Ovary (tissue), 9 donors: Measurements from ENCODE around the gene PTGFR. TPM values are rescaled to one million over a fixed set of nuclear protein-coding genes. Genes with fewer than 3 reads are reported as not detected.

Experiments
- DNase-seq, 5 donors: peaks; one replicate each; pipeline ENCODE4 v3.0.0-alpha.2; 2019 to 2020
- H3K27ac ChIP-seq, 2 donors: fragments of 200-600 bp; one replicate each; pipeline versions ENCODE4 v1.5.1 to v1.8.0; 2019 to 2022
- H3K27me3 ChIP-seq: fragments of 200-600 bp; one replicate; pipeline ENCODE4 v1.8.0; 2022
- H3K36me3 ChIP-seq: fragments of 200-600 bp; sonication (generic); one replicate; pipeline ENCODE4 v1.5.1; 2019
- H3K4me1 ChIP-seq: one replicate; pipeline ENCODE4 v1.8.1; 2013; ENCODE audit warnings: mild to moderate bottlenecking, moderate library complexity; ENCODE audit not compliant: insufficient read depth
- H3K4me3 ChIP-seq: fragments of 200-600 bp; sonication (generic); one replicate; pipeline ENCODE4 v1.5.1; 2017
- H3K9me3 ChIP-seq, 2 donors: fragments of 200-600 bp in 1 of 2; sonication (generic) in 1 of 2; one replicate each; pipeline versions ENCODE4 v1.5.1 to v1.8.1; 2013 to 2019; ENCODE audit warnings: mild to moderate bottlenecking in 1 of 2, moderate library complexity in 1 of 2
- CTCF ChIP-seq, 3 donors: fragments of 450-650 bp in 2 of 3; fragments of 200-600 bp in 1 of 3; IDR thresholded peaks; one replicate each; pipeline versions ENCODE4 v1.5.1 to v1.8.0; 2016 to 2022; ENCODE audit warnings: antibody characterized with exemption in 3 of 3, mild to moderate bottlenecking in 1 of 3
- EP300 ChIP-seq: sonication (generic); formaldehyde crosslinking; IDR thresholded peaks from one replicate; pipeline ENCODE4 v1.6.1; 2017; ENCODE audit warnings: antibody characterized with exemption
- POLR2A ChIP-seq: fragments of 450-650 bp; IDR thresholded peaks from one replicate; pipeline ENCODE4 v1.6.1; 2017; ENCODE audit warnings: antibody characterized with exemption, mild to moderate bottlenecking, moderate library complexity
- WGBS, 3 donors: extraction: QIAGEN DNeasy Blood & Tissue Kit in 1 of 3; methylation state at CpG; one replicate each; pipeline versions ENCODE4 v1.1.5 to v1.1.7; 2013 to 2017; 5-methylcytosine and 5-hydroxymethylcytosine counted together
- intact Hi-C, 4 donors: fragments of 100-400 bp; cut with DNase I; formaldehyde crosslinking; loops; one replicate each; pipeline versions ENCODE4 v1.11.0 to v1.15.1; 2022 to 2023
- polyA plus RNA-seq, 2 donors: library from polyadenylated mRNA; stranded (reverse); fragments of 200-250 nt in 1 of 2; fragments of 350-450 nt in 1 of 2; fragmentation: Illumina TruSeq in 1 of 2; extraction: RNeasy Lipid Tissue Mini Kit (QIAGEN cat#74804) in 1 of 2; gene quantifications; one replicate each; pipeline ENCODE4 v1.2.3, GENCODE V29; 2013 to 2014
- total RNA-seq, 7 donors: library from RNA; depleted of rRNA in 2 of 7; stranded (reverse); fragments of >200 nt in 2 of 7; fragmentation: NEBNext Ultra II Directional in 3 of 7; extraction: Animal tissue kit (Norgen Biotek cat#: 25700) in 3 of 7; gene quantifications; one replicate each; pipeline versions ENCODE4 v1.1.0 to v1.2.4, GENCODE V29; 2016 to 2023
- donor health status: DM: no; HTN: no; CAD: no; lungs with moderate emphysema.
- donor health status: DM: no; HTN: no; CAD: no.
- donor health status: Bipolar disorder and iron deficiency.
- donor health status: DM: yes; HTN: yes; CAD: no.
- donor health status: DM: no; HTN: no; CAD: no.
- donor health status: DM: yes; HTN: yes; CAD: no.

The PTGFR gene
- total and polyA plus RNA-seq, 9 donors, result 2.0 to 42.6 (median 3.8) TPM

DNA sequence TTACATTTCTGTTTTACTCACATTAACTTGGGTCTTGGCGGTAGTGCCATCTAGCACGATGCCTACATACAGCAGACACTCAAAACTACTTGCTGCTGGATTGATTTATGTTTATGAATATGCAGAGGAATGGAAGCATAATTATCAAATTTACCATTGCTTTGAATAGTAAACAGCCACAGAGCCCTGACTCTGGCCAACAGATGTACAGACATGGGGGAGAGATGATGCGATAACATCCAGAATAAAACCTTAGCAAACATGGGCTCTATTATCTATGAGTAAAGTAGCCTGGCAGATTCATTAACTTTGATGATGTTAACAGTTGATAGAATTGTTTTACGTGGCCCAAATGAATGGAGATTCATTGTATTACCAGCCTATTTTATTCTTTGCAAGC lies 42.8 kb downstream of the PTGFR start:
- no peaks in the 10 kb centered on the region for H3K4me1 ChIP-seq
- no peak overlapping the region for H3K4me3 ChIP-seq
- TF ChIP-seq CTCF (IDR thresholded peaks at IDR 0.05), result no peak
- no peak for TF ChIP-seq POLR2A
- no peak for TF ChIP-seq EP300
- no peak overlapping the region for H3K27ac ChIP-seq
- H3K27me3 ChIP-seq, result no peaks in the 10 kb centered on the region
- WGBS, 3 donors, result 90 to 92% (median 91%) methylated on average over 4 of the region's 4 CpGs
- intact Hi-C loops, result no loop called here
- no peaks in the 10 kb centered on the region for H3K36me3 ChIP-seq
- no peaks in the 10 kb centered on the region for H3K9me3 ChIP-seq
- DNase-seq, result no peak

GRCh38 chr1:78535286-78535685 lies 44.5 kb downstream of the PTGFR start:
- no peak for TF ChIP-seq POLR2A
- no peak for TF ChIP-seq CTCF (IDR thresholded peaks at IDR 0.05)
- TF ChIP-seq EP300, result no peak
- H3K27me3 ChIP-seq, result no peaks in the 10 kb centered on the region
- no peaks in the 10 kb centered on the region for H3K4me1 ChIP-seq
- no peak for DNase-seq
- no peak overlapping the region for H3K27ac ChIP-seq
- WGBS, 3 donors, result 88 to 96% (median 93%) methylated on average over 1 of the region's 1 CpG
- no peaks in the 10 kb centered on the region for H3K9me3 ChIP-seq
- intact Hi-C loops, result no loop called here
- no peaks in the 10 kb centered on the region for H3K36me3 ChIP-seq
- no peak overlapping the region for H3K4me3 ChIP-seq

- peaks cover 0 to under 1% of the 10 kb centered on the region in 2 donors for H3K9me3 ChIP-seq
- no peaks in the 10 kb centered on the region for H3K36me3 ChIP-seq
- no peak overlapping the region for H3K27ac ChIP-seq
- no peak overlapping the region for H3K4me3 ChIP-seq
- WGBS, 3 donors, result 89 to 94% (median 93%) methylated on average over 2 of the region's 2 CpGs
- no peak for TF ChIP-seq POLR2A
- no peak for TF ChIP-seq CTCF (IDR thresholded peaks at IDR 0.05)
- TF ChIP-seq EP300, result no peak
- no peaks in the 10 kb centered on the region for H3K4me1 ChIP-seq
- no peaks in the 10 kb centered on the region for H3K27me3 ChIP-seq
- no peak for DNase-seq
- intact Hi-C loops, result no loop called here
These were observed 45.7 kb downstream of the PTGFR start for GRCh38 chr1:78536427-78536826.

GRCh38 chr1:78540048-78540447 lies 49.3 kb downstream of the PTGFR start:
- 42 to 52% (median 48%) methylated on average over 2 of the region's 2 CpGs for WGBS, 3 donors
- intact Hi-C loops, result no loop called here
- no peak for DNase-seq

More at GRCh38 chr1:78540048-78540447, 49.3 kb downstream of the PTGFR start:
- TF ChIP-seq CTCF (IDR thresholded peaks at IDR 0.05) (no peak), POLR2A (no peak), EP300 (no peak)
- Histone ChIP-seq H3K27me3 (no peaks in the 10 kb centered on the region), H3K36me3 (no peaks in the 10 kb centered on the region), H3K27ac (no peak overlapping the region), H3K9me3 (peaks cover 0 to 2% of the 10 kb centered on the region in 2 donors), H3K4me1 (no peaks in the 10 kb centered on the region), H3K4me3 (no peak overlapping the region)
